Breast epithelium (tissue), 3 donors: Measurements from ENCODE around the gene VTI1B.

Experiments used
- CTCF ChIP-seq, 3 donors: fragments of 450-650 bp; IDR thresholded peaks; one replicate each; pipeline ENCODE4 v1.5.1; 2016 to 2017; ENCODE audit warnings: antibody characterized with exemption in 3 of 3, mild to moderate bottlenecking in 3 of 3, moderate library complexity in 3 of 3
- POLR2AphosphoS5 ChIP-seq, 3 donors: sonication (generic); formaldehyde crosslinking; IDR thresholded peaks; one replicate each; pipeline ENCODE4 v1.6.1; 2017; ENCODE audit warnings: antibody characterized with exemption in 3 of 3

- TF ChIP-seq CTCF (IDR thresholded peaks at IDR 0.05) = no peak
- TF ChIP-seq POLR2AphosphoS5 (IDR thresholded peaks at IDR 0.05) = no peak
These were observed 23.7 kb upstream of the VTI1B start for GRCh38 chr14:67698179-67698578.
